Dermis microvascular lymphatic vessel endothelial cell (primary cell): ENCODE data around the gene MYCBP2. TPM values are rescaled to one million over a fixed set of nuclear protein-coding genes. Genes with fewer than 3 reads are reported as not detected.
"Not testable (repeated sequence)": the region's sequence is repeated elsewhere in the genome, so short reads cannot be mapped to it uniquely, and the experiment has no call there.

Source experiments
- DNase-seq, 2 donors: peaks; one replicate each; pipeline versions ENCODE4 v3.0.0 to v3.0.0-alpha.2; 2010; ENCODE audit warnings: low read depth in 2 of 2
- total RNA-seq: library from RNA; depleted of rRNA; stranded (reverse); fragments of >200 nt; gene quantifications from 2 replicates; pipeline ENCODE4 v1.2.1, GENCODE V29; 2014

The MYCBP2 gene, protein sequence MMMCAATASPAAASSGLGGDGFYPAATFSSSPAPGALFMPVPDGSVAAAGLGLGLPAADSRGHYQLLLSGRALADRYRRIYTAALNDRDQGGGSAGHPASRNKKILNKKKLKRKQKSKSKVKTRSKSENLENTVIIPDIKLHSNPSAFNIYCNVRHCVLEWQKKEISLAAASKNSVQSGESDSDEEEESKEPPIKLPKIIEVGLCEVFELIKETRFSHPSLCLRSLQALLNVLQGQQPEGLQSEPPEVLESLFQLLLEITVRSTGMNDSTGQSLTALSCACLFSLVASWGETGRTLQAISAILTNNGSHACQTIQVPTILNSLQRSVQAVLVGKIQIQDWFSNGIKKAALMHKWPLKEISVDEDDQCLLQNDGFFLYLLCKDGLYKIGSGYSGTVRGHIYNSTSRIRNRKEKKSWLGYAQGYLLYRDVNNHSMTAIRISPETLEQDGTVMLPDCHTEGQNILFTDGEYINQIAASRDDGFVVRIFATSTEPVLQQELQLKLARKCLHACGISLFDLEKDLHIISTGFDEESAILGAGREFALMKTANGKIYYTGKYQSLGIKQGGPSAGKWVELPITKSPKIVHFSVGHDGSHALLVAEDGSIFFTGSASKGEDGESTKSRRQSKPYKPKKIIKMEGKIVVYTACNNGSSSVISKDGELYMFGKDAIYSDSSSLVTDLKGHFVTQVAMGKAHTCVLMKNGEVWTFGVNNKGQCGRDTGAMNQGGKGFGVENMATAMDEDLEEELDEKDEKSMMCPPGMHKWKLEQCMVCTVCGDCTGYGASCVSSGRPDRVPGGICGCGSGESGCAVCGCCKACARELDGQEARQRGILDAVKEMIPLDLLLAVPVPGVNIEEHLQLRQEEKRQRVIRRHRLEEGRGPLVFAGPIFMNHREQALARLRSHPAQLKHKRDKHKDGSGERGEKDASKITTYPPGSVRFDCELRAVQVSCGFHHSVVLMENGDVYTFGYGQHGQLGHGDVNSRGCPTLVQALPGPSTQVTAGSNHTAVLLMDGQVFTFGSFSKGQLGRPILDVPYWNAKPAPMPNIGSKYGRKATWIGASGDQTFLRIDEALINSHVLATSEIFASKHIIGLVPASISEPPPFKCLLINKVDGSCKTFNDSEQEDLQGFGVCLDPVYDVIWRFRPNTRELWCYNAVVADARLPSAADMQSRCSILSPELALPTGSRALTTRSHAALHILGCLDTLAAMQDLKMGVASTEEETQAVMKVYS (N-terminal part only)
- 96.2 and 124 TPM in 2 replicates for total RNA-seq

DNA sequence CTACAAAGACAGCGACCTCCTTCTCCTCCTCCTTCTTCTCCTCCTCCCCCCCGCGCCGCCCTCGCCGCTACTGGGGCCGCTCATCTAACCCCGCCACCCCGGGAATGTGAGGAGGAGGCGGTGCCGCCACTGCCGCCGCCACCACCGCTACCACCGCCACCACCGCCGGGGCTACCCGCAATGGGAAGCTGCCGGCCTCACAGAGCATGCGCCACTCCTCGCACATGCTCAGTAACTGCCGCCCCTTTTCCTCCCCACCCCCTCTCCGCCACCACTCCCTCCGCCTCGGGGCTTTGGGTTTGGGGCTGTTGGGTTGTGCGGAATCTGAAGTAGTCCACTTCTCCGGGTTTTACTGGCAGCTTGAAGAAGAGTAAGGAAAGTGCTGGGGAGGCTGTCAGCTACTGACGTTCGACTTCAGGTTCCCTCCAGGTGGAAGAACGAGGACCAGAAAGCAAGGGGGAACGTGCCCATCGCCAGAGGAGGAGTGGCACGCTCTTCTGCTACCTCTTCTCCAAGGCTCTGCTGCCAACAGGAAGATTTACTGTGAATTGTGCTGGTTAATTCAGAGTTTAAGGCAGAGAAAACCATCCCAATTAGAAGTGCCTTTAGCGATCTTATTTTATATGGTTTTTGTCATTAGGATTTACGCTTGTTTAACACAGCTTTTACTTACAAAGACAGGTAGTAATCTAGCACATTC lies at the start of gene MYCBP2:
Gene MYCBP2 (minus strand): TSS at position 190 of the 700 bp plus-strand sequence. CDS start 319 bp downstream, outside the sequence.
- peak; percentile 98 to 99 for DNase-seq

DNA sequence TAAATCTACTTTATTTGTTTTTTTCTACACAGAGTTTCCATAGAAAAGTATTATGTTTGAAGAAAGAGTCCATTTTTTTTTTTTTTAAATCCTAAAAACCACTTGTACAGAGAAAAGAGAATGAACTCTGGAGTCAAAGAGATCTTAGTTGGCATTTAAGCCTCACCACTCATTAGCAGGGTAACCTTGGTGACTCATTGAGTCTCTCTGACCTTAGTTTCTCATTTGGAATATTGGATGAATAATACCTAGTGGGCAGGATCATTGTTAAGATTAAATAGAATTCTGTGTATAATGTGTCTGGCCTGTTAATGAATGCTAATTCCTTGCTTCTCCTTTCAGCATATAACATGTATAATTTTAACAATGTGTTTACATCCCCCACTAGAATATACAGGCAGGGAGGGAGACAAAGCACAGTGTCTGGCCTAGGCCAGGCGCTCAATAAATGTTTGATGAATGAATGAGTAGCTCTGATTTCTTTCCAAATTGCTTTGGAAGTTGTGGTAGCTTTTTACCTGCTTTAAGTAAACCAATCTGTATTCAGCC lies 48.7 kb upstream of the MYCBP2 start:
- no peak for DNase-seq

DNA sequence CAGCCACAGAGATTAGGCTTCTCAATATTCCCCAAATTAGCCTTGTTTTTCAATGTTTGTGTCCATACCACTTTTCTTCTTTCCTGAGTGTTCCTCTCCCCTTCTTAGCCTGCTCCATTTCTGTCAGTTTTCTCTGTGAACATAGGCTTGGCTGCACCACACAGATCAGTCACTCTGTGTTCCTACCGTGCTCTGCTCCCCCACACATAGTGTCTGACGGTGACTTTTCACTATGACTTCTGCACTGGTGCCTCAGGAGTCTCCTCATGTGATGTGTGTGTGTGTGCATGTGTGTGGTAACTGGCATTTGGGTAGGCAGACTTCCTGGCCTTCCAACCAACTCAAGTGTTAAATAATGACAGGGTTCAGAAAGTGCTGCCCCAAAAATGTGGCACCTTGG lies 47.9 kb upstream of the MYCBP2 start:
- no peak for DNase-seq

DNA sequence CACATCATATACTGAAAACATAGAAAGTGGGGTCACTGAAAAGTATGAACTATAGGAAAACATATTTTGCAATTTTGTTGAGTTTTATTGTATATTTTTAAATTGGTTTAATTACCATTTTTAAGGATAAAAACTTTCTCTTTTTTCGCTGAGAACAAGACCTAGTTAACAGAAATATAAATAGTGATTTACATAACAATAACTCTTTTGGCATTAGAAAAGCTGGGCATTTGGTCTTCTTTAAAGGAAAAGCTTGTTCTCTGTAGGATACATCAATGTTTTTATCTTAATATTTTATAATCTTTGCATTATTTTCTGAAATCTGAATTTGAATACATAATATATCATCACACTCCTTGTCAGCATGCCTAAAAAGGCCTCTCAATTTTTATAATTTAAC lies 47.4 kb upstream of the MYCBP2 start:
- no peak for DNase-seq

DNA sequence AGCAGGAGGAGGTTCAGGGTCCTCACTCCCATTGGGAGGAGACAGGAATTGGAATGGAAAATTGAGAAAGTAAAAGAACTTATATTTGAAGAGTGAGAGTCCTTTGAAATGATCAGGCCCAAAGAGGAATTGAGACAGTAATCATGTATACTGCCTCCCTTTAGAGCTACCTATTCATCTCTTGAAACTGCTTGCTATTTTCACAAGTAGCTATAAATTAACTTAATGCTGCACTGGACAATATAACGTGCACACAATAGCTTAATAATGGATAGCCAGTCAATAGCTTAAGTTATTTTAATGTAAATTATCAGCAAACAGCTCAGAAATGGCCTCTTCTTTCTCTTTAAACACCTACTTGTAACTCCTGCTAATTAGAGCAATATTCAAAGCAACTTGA lies 46.6 kb upstream of the MYCBP2 start:
- DNase-seq: no peak

DNA sequence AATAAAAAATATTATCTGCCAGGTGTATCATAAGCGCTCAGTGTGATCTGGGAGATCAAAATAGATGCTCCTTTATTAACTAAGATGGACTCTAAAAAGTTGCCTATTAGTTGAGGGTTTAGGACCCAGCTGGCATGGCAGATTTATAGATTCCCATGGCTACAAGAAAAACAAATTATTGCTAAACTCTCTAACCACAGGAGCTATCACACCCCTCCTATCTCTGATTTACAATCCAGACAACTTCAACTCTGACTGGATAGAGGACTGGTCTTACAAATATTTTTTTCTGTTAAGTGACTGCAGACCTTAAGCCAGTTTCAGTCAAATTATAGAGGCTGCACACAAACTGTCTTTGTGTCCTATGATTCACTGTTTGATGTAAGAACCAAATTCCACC lies 45.4 kb upstream of the MYCBP2 start:
- DNase-seq: no peak

DNA sequence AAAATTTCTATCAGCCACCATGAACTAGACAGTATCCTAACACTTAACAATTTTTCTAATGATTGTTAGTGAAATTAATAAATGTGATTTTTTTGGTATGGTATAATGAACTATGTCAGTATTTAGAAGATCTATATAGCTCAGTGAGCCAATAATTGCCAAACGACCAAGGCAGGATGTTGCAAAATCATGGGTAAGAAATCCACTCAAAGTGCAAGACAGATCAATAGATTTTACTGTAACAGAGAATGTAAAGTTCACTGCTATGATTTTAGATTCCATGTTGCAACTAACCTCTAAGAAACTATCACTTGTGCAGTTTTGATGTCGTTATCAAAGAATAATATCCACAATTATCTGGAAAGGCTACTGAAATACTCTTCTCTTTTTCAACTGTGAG lies 44.0 kb upstream of the MYCBP2 start:
- DNase-seq: no peak

DNA sequence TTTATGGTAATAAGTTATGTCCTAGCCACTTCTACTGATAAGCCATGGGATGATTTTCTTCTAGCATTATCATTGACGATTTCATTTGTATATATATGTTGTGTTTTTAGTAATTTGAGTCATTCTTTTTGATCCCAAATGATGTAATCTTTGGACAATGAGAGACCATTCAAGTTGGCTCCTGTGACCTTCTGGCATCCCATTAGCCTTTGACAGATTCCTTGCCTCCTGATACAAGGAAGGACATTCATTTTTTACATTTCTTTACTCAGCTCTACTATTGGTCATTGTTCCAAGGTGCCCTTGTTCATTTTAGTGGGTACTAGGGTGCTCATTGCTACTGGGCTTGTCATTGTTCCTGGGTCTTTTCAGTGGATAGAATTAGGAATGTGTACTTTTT lies 35.3 kb upstream of the MYCBP2 start:
- no peak for DNase-seq

DNA sequence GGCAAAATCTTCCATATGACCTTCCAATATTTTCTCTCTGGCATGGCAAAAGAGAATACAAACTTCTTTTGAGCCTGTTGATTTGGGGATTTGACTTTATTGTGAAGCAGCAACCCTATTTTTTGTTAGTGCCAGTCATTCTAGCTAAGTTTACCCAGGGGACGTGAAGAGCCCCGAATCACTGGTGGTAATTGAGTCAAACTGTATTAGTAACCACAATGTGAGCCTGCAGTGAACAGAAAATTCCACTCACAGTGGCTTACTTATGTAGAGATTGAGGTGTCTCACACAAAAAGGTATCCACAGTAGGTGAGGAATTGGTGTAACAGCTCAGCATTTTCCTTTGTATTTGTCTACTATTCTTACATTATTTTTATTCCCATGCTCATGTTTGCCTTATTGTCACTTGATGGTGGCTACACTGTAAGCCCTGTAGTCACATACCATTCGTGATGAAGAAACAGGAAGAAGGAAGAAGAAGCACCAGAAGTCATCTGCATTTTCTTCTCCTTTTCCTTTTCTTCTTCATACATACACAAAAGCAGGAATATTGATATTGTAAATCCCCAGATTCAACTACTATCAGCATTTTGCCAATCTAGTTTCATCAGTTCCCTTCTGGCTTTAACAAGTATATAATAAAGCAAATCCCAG lies 33.3 kb upstream of the MYCBP2 start:
- DNase-seq: no peak

DNA sequence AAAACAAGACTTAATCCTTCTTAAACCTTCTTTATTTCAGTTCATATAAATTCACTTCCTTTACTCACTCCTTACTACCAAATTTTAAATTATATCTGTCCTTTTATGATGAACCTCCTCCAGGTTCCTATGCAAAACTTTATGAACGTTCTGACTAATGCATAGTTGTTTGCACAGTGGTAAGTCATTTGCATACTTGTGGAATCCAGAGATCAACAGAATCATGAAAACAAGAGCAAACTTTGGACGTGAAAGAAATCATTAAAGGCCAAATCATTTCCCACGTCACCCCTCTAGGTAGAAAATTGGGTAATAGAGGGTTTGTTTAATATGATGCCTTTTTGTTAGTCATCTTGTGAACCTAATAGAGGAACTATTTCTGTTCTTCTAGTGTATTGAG lies 32.3 kb upstream of the MYCBP2 start:
- no peak for DNase-seq

DNA sequence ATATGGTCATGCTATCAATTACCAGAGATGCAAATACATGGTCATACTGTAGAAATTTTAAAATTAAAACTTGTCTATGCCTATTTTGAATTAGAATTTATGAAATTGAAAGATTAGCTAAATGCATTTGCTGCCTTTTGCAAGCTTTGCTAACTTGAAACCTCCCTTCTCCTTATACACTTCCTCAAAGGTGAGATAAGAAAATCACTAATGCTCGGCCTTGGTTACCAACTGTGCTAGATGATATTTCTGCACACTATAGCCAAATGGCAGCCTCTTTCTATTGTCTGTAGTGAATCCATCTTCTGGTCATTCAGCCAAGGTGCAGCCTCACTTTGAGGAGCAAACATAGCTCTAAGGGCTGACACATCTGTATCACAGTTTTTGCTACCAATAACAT lies 31.1 kb upstream of the MYCBP2 start:
- DNase-seq: no peak

DNA sequence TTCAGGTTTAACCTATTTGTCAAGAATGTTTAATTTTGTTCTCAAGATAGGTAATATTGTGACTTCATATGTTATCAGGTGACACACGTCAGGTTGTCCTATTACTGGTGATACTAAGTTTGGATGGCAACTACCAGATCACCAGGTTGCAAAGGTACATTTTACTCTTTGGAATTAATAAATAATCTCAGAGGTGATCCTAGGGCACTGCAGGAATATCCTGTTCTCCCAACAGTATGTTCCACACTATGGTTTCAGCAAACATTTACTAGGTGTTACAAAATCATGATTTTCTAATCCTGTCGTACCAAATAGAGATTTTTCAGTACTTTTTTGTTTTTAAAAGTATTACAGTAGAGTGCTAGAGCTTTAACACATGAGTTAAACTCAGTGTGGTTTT lies 29.3 kb upstream of the MYCBP2 start:
- DNase-seq: no peak

DNA sequence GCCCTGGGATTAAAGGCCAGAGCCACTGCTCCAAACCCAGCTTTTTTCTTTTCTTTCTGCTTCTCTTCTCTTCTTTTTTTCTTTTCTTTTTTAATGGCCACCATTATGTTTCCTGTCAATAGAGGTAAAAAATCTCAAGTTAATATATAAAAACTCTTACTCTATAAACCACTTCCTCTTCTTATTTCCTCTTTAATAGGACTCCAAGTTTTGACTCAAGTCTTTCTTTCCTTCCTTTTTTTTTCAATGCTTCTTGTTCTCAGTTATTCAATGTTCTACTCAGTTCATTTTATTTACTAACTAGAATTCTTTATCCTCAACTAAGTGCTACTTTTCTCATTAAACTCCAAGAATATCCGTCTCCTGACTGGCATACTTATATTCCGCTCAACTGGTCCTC lies 27.1 kb upstream of the MYCBP2 start:
- no peak for DNase-seq

DNA sequence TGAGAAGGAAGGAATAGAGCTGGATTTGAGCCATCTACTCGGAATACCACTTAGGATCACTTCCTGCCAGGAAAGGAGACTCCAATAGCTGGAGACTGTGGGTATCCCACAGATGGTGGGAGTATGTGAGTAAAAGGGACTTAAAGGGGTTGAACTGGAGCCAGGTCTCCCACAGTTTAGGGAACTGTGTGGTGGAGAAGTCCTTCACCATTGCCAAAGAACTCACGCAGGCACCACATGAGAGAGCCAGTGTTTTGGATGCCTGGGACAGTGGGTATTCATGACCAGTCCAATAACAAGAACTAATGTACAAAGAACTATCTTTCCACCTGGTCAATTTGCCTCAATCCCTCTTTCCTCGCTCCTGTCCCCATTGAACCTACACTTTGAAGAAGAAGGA lies 24.4 kb upstream of the MYCBP2 start:
- DNase-seq: no peak

DNA sequence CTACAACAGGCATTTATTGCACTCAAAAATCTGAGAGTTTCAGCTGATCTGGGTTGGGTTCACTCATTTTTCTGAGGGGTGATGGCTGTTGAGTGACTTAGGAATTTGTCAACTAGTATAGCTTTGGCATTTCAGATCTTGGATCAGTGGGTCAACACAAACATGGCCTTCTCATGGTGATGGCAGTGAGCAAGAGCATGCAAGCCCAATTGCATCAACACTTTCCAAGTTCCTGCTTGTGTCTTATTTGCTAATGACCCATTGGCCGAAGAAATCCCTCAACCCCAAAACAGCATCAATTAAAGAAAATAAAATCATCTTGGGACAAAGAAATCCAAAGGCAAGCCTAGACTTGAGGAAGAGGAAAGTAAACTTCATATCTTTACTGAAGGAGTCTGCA lies 23.9 kb upstream of the MYCBP2 start:
- DNase-seq: no peak

DNA sequence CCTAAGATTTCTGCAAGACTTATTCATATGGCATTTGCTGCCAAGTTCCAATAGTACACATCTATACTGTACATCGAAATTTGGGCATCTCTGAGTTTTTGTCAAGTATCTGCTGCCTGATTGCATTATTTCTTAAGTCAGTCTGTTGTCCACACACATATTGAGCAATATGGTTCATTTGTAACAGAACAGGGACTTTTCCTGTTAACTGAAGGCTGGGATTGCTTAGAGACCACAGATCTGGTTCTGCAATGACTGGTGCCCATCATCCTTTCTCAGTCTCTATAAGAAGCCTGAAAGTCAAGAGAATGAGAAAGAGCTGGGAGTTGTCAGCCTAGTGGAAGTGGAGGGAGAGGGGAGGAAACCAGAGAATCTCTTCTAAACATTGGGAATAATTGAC lies 22.5 kb upstream of the MYCBP2 start:
- DNase-seq: no peak

DNA sequence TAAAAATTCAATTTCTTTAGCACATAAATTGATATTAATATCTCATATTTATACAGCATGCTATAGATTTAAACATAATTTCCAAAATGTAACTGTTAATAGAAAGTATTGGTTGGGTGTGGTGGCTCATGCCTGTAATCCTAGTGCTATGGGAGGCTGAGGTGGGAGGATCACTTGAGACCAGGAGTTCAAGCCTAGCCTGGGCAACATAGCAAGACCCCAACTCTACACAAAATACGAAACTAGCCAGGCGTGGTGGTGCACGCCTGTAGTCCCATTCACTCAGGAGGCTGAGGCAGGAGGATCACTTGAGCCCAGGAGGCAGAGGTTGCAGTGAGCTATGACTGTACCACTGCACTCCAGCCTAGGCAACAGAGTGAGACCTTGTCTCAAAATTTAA lies 20.5 kb upstream of the MYCBP2 start:
- DNase-seq: not testable (repeated sequence)

DNA sequence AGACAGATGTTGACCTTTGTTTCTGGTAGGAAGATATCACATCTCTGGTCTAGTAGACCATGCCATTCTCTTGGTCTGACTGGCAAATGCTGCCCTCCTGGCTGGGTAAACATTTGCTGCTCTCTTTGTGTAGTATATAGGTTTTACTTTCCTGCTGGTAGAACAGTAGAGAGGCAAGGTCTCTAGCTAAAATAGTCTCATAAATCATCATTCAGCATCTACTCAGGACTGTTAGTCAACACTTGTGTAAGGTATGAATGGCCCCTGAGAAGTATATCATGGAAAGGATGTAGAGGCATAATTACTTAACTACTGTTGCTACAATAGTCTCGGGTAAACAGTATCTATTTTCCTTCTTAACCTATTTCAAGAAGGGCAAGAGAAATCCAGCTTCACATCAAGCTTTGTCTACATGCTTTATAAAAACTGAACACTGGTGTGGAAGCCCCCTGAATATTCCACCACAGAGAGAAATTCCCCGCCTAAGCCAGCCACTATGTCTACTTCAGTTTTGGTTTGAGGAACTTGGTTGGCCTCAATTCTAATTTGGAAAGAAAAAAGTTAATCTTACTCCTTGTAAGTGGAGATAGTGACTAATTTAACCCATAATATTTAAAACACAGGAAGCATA lies 18.4 kb upstream of the MYCBP2 start:
- no peak for DNase-seq

DNA sequence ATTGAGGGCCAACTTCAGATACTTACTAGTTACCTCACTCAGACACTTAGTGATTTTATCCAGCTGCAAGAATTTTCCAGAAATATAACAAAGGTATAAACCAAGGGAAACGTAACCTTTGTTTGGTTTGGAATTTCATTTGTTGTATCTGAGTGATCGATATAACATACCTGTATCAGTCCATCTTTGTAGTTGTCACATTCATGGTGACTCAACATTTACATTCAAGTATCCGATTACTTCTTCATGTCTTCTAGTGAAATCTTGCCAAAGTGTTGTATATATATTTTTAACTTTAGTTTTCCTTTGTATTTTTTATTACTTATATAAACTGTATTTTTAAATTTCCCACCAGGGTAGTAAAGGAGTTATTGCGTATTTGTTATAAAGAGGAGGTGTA lies 16.9 kb upstream of the MYCBP2 start:
- DNase-seq: no peak

DNA sequence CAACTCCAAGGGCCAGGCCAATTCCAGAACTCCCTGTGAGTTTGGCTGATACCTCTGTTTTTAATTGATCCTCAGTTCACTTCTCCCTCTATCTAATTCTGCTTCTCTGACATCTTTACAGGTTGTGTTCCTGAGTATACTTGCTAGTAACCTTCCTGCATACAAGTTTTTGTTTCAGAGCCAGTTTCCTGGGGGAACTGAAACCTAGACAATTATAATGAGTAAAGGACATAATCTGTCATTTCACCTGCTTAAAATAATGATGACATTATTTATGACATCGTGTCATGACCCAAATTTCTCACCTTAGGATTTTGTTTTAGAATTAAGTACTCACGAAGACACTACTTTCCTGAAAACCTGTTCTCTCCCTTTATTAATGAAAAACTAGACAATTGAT lies 12.5 kb upstream of the MYCBP2 start:
- no peak for DNase-seq
